NCI-H1092 treated with DMSO at 0.1 percent for 48 hours (cell line): ENCODE data around the gene FEN1.

Experiments used
- DNase-seq: peaks from one replicate; lab custom pipeline; 2025; lab: John Stamatoyannopoulos, UW

Gene FEN1

GRCh38 chr11:61775106-61775505, 17.6 kb upstream of the FEN1 start:
- no peak for DNase-seq

DNA sequence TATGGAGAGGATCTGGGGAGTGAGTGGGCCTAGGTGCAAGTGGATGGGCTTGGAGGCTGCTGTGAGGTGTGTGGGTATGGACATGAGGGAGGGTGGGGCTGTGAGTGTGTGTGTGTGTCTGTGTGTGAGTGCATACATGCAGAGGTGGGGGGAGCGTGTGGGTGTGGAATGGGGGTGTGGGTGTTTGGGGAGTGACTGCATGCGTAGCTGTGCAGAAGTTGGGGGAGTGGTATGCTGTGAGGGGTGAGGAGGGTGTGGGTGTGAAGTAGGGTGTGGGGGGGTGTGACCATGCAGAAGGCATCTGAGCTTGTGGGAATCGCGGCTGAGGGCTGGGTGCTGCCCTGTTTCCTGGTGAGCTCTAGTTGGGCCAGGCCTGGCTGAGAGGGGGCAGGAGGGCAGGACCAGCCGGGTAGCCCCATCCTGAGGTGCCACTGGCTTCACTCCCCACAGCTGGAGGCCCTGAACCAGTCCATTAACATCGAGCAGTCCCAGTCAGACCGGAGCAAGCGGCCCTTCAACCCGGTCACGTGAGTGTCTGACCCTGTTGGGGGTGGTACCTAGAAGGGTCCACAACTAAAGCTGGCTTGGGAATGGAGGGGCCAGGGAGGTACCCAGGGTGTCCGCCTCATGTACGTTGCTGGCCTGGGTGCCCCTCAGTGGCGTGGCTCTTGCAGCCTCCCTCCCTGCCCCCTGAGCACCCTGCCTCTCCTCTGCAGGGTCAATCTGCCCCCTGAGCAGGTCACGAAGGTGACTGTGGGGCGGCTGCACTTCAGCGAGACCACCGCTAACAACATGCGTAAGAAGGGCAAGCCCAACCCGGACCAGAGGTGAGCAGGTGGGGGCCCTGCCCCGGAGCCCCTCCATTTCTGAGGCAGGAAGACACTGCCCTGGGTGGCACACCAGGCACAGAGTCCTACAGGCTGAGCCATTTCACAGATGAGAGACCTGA, 16.8 kb upstream of the FEN1 start:
- no peak for DNase-seq

DNA sequence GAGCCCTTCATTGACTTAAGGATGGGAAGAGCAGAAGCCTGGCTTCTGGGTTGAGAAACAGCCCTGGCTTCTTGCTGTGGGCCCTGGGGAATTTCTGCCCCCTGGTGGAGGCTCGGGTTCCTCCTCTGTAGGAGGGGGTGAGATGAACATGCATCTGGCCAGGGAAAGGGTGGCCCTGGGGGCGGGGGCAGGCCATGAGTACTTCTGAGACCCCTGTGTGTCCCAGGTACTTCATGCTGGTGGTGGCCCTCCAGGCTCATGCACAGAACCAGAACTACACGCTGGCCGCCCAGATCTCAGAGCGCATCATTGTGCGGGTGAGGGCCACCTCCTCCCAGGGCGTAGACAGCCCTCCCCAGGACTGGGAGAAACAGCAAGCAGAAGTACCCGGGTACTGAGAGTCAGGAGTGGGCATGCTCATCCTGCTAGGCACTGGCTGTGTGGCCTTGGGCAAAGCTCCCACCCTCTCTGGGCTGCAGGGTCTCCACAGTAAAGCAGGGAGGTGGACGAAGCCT, 16.1 kb upstream of the FEN1 start:
- DNase-seq, result no peak

GRCh38 chr11:61777234-61778090, 15.2 kb upstream of the FEN1 start:
- no peak for DNase-seq

DNA sequence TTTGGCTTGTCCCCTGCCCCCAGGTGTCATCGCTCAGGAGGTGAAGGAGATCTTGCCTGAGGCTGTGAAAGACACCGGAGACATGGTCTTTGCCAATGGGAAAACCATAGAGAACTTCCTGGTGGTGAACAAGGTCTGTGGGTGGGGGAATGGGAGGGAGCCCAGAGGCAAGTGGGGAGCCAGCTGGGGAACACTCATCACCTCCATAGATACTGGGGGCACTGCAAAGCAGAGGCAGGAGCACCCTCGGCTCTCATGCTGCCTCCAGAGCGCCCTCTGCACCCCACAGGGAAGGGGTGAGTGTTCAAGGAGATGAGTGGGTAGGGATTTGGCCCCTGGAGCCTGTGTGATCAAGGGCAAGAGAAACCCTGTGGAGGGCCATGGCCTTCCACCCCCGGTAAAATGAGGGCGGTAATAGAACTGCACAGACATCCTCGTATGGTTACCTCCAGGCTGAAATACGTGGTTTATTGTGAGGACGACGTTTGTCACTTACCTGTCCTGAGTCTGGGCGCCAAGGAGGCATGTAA, 14.3 kb upstream of the FEN1 start:
- no peak for DNase-seq

DNA sequence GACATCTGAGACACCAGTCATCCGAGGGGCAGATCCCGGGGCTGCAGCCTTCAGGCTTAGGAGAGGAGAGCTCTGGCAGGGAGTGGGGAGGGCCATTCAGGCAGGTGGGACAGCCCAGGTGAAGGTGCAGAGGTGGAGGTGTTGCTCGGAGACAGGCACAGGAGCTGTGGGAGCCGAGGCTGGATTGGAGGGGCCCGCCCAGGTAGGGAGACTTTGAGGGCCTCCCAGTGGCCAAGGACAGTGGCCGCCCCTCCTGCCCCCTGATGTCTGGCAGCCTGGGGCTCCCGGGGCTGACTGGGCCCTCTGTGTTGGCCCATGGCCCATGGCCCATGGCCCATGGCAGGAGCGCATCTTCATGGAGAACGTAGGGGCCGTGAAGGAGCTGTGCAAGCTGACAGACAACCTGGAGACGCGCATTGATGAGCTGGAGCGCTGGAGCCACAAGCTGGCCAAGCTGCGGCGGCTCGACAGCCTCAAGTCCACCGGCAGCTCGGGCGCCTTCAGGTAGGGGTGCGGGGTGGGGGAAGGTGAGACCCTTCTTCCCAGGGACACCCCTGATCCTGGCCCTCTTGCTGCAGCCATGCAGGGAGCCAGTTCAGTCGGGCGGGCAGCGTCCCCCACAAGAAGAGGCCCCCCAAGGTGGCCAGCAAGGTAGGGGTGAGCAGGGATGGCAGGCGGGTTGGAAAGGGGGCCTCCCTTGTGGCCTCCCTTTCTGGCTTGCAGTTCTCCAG, 13.6 kb upstream of the FEN1 start:
- DNase-seq, result no peak

- no peak for DNase-seq
Observed at GRCh38 chr11:61779666-61780525, 12.8 kb upstream of the FEN1 start.

- DNase-seq, result no peak
Observed at GRCh38 chr11:61780581-61781162, 12.0 kb upstream of the FEN1 start.

- DNase-seq, result no peak
Observed at GRCh38 chr11:61781585-61781984, 11.1 kb upstream of the FEN1 start.

DNA sequence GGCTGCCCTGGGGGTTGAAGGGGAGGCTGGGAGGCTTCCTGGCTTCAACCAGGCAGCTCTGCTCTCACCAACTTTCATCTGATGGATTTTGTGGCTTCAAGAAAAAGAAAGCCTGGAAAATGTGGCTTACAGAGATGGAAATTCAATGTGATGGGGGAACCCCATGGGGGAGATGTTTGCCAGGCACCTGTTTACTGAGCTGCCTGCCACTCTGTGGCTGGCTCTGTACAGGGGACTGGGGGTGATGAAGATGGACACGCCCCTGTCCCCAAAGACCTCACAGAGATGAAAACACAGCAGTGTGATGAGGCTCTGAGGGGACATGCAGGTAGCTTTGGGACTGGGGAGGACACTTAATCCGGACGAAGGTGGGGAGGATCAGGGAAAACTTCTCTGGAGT, 10.4 kb upstream of the FEN1 start:
- DNase-seq, result no peak

GRCh38 chr11:61782841-61783240, 9.9 kb upstream of the FEN1 start:
- DNase-seq, result no peak

DNA sequence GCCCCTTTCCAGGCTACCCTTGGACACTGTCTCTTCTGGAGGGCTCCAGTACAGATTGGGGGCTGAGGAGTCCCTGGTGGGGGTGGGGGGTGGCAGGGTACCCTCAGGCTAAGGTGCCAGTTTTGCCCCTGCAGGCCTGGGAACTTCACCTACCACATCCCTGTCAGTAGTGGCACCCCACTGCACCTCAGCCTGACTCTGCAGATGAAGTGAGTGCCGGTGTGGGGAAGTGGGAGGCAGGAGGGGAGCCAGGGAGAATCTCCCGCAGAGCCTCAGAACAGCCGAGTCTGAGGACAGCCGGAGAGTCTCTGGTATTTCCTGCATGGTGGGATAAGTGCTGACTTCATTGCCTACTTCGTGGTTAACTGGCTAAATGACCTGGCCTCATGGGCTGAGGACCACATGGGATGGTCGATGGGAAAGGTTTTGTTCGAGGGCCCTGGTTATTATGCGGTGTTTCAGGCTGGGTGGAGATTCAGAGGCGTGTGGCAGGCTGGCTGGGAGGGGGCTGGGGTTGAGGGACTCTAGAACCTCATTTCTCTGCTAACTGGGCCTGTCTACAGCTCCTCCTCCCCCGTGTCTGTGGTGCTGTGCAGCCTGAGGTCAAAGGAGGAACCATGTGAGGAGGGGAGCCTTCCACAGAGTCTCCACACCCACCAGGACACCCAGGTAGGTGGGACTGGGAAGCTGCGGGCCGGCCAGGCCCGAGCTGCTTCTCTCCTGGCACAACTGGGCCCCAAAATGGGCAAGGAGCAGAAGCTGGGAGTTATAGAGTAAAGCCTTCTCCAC, 8.8 kb upstream of the FEN1 start:
- no peak for DNase-seq

- DNase-seq, result no peak
Observed at GRCh38 chr11:61784506-61784805, 8.3 kb upstream of the FEN1 start.

DNA sequence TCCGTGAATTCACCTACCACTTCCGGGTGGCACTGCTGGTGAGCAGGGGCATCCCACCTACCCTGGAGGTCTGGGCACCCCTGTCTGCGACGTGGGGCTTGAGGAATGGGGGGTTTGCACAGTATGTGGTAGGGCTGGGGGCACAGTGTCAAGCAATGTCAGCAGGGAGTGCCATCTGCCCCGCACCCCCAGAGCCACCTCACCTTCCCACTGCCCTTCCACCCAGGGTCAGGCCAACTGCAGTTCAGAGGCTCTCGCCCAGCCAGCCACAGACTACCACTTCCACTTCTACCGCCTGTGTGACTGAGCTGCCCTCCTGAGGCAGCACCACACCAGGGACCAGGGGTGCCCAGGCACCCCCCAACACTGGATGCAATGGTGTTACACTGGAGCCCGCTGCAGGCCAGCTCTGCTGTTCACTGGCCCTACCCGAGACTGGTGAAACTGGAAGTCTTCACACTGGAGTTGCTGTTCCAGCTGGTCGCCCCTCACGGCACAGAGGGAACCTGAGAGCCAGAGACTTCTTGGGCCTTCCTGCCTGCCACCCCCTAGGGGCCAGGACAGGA, 6.8 kb upstream of the FEN1 start:
- no peak for DNase-seq

DNA sequence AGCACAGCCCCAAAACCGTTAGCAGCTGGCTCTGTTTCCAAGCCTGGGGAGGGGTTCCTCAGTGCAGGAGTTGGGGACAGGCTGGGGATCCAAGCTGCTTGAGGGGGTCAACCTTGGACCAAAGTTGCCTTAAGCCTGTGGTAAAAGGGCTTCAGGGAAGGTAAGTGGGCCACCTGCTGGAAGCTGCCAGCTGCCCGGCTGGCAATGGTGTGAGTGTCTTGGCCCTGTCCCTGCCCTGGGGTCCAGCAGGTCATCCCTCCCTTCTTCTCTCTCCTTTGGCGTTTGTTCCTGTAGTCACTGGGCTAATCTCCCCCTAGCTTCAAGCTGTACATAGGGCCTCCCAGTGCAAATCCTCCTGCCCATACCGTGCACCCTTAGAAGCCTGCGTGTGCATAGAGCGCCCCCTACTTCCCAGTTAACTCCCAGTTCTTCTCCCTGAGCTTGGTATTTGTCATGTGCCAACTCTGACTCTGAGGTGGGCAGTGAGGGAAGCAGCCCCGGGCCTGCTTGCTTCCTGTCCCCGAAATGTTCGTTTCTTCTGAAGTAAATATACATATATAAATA, 4.7 kb upstream of the FEN1 start:
- peak; percentile 20 for DNase-seq

DNA sequence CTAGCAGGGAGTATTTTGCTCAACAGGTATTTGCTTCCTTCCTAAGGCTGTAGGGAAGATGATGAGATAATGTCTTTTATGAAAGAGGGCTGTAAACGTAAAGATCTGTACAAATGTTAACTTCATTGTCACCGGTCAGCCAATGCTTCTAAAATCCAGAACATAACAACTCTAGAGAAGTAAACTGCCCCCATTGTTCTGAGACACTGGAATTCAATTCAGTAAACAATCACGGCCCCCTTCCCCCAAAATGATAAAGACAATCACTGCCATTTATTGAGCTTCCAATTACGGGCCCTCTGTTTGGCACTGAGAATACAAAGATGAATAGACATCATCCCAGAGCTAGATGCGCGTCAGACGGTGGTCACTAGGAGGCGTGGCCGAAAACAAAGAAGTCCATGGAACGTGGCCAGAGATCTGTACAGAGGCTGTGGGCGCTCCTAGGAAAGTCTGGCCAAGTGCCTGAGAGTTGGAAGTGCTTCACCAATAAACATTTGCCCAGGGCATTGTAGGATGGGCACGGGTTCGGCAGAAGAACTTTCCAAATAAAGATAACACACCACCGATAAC, 888 bp upstream of the FEN1 start:
- peak; percentile 87 for DNase-seq

- DNase-seq, result peak; percentile 79
Observed at GRCh38 chr11:61793083-61793828, 545 bp downstream of the FEN1 start.

DNA sequence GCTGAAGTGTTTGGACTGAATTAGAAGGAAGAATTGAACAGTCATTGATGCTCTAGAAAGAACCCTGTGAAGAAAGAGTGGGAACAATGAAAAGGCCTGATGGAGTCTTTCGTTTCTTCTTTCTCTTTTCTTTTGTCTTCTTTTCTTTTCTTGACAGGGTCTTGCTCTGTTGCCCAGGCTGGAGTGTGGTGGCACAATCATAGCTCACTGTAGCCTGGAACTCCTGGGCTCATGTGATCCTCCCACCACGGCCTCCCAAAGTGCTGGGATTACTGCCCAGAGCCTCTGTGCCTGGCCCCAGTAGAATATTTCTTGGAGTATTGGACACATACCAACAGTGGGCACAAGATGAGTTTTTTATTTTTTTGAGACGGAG, 1.1 kb downstream of the FEN1 start:
- DNase-seq, result no peak
